Cardiac muscle cell (in vitro differentiated cells and primary cell): ENCODE measurements around the gene MOCS2. TPM values are rescaled to one million over a fixed set of nuclear protein-coding genes. Genes with fewer than 3 reads are reported as not detected.

Experiments used
- DNase-seq, 2 donors: peaks; one replicate each; pipeline versions ENCODE4 v3.0.0 to v3.0.0-alpha.2; 2010 to 2017; ENCODE audit warnings: low read depth in 1 of 2, low spot score in 1 of 2
- H3K27ac ChIP-seq: fragments of 200-600 bp; sonication (generic); 2 replicates; pipeline ENCODE4 v1.5.1; 2016
- H3K27me3 ChIP-seq: fragments of 200-600 bp; sonication (generic); 2 replicates; pipeline ENCODE4 v1.6.0; 2016; ENCODE audit warnings: control low read depth
- H3K36me3 ChIP-seq: fragments of 200-600 bp; sonication (generic); 2 replicates; pipeline ENCODE4 v1.5.1; 2016; ENCODE audit warnings: control low read depth
- H3K4me1 ChIP-seq: fragments of 200-600 bp; sonication (generic); 2 replicates; pipeline ENCODE4 v1.8.1; 2017; ENCODE audit warnings: low read depth, mild to moderate bottlenecking, mixed run types
- H3K4me3 ChIP-seq: fragments of 200-600 bp; sonication (generic); 2 replicates; pipeline ENCODE4 v1.5.1; 2016; ENCODE audit warnings: mild to moderate bottlenecking
- H3K9me3 ChIP-seq: fragments of 200-600 bp; sonication (generic); 2 replicates; pipeline ENCODE4 v1.5.1; 2017; ENCODE audit warnings: low read depth, mild to moderate bottlenecking, control low read depth
- CTCF ChIP-seq: IDR thresholded peaks from 2 replicates; pipeline ENCODE4 v1.5.1; 2012; ENCODE audit warnings: low read depth, mild to moderate bottlenecking, low read length
- polyA plus RNA-seq: library from polyadenylated mRNA; unstranded; fragments of >200 nt; fragmentation: Nextera tagmentation; extraction: Ambion mirVana; gene quantifications from 2 replicates; pipeline ENCODE4 v1.2.1, GENCODE V29; 2016
- total RNA-seq: library from RNA; depleted of rRNA; stranded (reverse); fragments of >200 nt; gene quantifications from 2 replicates; pipeline ENCODE4 v1.2.3, GENCODE V29; 2016

MOCS2 gene
- total and polyA plus RNA-seq, 2 experiments from 2014 or later, result 53.5 to 113 TPM

- Histone ChIP-seq H3K36me3 (no peaks in the 10 kb centered on the region), H3K9me3 (no peaks in the 10 kb centered on the region), H3K4me1 (no peaks in the 10 kb centered on the region), H3K4me3 (no peak overlapping the region), H3K27me3 (no peaks in the 10 kb centered on the region), H3K27ac (no peak overlapping the region)
- TF ChIP-seq CTCF, result no peak
- no peak for DNase-seq
Measured at GRCh38 chr5:53055365-53055764, 54.2 kb downstream of the MOCS2 start.

GRCh38 chr5:53053364-53053763, 56.2 kb downstream of the MOCS2 start:
- Histone ChIP-seq H3K4me3 (no peak overlapping the region), H3K27ac (no peak overlapping the region), H3K27me3 (no peaks in the 10 kb centered on the region), H3K9me3 (no peaks in the 10 kb centered on the region), H3K4me1 (no peaks in the 10 kb centered on the region), H3K36me3 (no peaks in the 10 kb centered on the region)
- no peak for TF ChIP-seq CTCF
- no peak for DNase-seq

GRCh38 chr5:53052499-53052898, 57.1 kb downstream of the MOCS2 start:
- no peak for DNase-seq
- Histone ChIP-seq H3K4me3 (no peak overlapping the region), H3K36me3 (no peaks in the 10 kb centered on the region), H3K9me3 (no peaks in the 10 kb centered on the region), H3K27ac (no peak overlapping the region), H3K4me1 (no peaks in the 10 kb centered on the region), H3K27me3 (no peaks in the 10 kb centered on the region)
- no peak for TF ChIP-seq CTCF

GRCh38 chr5:53048248-53048647, 61.3 kb downstream of the MOCS2 start:
- TF ChIP-seq CTCF, result no peak
- Histone ChIP-seq H3K27me3 (no peaks in the 10 kb centered on the region), H3K4me3 (no peak overlapping the region), H3K4me1 (no peaks in the 10 kb centered on the region), H3K9me3 (no peaks in the 10 kb centered on the region), H3K36me3 (no peaks in the 10 kb centered on the region), H3K27ac (no peak overlapping the region)
- DNase-seq, result no peak

Other genes with a start within 250 kb of the MOCS2 start
- 1.4 and 2.3 TPM in 2 replicates for gene ITGA2, start 120.4 kb downstream of the MOCS2 start, total RNA-seq
- gene ITGA2, start 120.4 kb downstream of the MOCS2 start, polyA plus RNA-seq, result 0.57 and 0.82 TPM in 2 replicates